ENCODE measurements around the gene NATD1.

GRCh38 chr17:21292867-21293830 lies 39.9 kb upstream of the NATD1 start:
- TF ChIP-seq CTCF (IDR thresholded peaks at IDR 0.05): no peak
- TF ChIP-seq POLR2A (IDR thresholded peaks at IDR 0.05): no peak
